GM18868 (cell line): ENCODE results near the gene SLC25A27.
"Not testable (repeated sequence)": the region's sequence is repeated elsewhere in the genome, so short reads cannot be mapped to it uniquely, and the experiment has no call there.

Source experiments
- ATAC-seq: cut with Tn5 transposase; IDR thresholded peaks from one replicate; pipeline ENCODE4 v1.9.1; 2021; ENCODE audit warnings: mild to moderate bottlenecking, moderate library complexity; ENCODE audit not compliant: unreplicated experiment

SLC25A27 gene, protein sequence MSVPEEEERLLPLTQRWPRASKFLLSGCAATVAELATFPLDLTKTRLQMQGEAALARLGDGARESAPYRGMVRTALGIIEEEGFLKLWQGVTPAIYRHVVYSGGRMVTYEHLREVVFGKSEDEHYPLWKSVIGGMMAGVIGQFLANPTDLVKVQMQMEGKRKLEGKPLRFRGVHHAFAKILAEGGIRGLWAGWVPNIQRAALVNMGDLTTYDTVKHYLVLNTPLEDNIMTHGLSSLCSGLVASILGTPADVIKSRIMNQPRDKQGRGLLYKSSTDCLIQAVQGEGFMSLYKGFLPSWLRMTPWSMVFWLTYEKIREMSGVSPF

DNA sequence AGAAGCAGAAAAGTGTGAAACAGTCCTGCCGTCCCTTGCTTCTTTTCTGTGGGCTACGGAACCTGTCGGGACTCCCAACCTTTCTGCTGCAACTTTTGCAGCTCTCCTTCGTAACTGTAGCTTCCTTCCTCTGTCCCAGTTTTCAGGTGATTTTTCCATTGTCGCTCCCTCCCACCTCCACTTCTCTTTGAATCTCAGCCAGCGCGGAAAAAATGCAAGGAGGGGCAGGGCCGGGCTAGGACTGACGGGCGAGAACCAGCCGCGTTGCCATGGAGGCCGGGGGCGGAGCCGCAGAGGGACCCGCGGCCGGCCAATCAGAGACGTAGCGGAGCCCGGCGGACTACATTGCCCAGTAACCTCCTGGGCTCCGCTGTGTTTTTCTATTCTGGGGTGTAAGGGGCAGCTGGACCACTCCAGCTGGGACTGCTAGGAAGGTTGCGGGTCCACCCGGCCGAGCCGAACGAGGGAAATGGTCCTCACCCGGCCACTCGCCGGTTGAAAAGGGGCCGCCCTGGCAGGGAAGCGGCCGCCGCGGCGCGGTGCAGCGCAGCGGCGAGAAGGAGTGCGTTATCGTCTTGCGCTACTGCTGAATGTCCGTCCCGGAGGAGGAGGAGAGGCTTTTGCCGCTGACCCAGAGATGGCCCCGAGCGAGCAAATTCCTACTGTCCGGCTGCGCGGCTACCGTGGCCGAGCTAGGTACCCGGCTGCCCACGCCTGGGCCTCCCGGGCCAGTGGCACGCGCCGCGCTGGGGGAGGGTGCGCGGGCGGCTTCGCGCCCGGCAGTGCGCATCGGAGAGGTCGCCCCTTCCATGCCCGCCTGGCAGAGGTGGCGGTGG is at the start of gene SLC25A27, which contains the start of gene CYP39A1:
Gene SLC25A27, plus strand, starts transcription at position 373 of the 836 bp plus-strand sequence. Its CDS starts 218 bp downstream, at position 591.
Gene CYP39A1, minus strand, starts transcription at position 216 of the 836 bp plus-strand sequence. CDS start 236 bp downstream, outside the sequence.
- ATAC-seq, result peak; percentile 100

DNA sequence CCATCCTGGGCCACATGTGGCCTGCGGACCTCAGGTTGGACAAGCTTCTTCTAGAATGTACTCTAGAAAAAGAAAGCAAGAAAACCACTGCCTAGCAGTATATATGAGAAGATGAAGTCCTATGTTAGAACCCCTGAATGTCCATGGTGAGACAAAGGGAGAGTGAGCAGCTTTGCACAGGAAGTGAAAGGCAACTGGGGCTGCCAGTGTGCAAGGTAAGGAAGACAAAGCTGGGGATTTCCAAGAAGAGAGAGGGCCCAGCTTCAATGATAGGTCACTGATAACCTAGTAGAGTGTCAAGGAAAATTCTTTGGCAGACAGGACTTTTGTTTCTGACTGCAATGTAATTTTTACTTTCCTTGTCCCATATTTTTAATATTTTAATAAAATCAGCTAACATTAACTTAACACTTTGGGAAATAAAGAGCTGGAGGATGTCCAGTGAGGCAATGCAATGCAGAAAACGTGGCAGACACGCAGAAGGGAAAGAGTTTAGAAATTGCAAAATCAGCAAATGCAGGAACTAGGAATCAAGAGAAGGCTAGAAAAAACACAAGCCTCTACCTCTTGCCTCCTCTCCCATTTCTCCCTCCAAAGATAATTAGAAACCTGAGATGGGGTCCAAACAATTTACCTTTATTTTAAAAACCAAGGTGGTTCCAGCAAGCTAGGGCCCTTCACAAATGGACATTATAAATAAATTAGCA is 47.5 kb upstream of the SLC25A27 start:
- peak; percentile 72 for ATAC-seq

DNA sequence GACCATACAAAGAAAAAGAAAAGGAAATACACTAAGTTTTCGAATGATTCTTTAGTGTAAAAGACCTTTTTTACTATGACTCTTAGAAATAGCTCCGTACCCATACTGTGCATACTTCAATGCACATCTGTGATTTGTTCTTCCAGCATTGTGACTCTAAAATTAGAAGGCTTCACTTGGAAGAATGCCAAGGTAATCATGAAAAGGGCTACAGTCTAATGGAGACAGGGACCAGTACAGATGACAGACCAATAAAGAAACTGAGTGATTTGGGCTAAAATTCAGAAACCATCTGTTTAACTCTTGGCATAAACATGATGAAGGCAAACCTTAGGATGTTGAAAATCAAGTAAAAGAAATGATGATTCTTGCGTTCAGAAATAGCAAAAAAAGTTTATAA is 46.4 kb upstream of the SLC25A27 start:
- ATAC-seq, result no peak

DNA sequence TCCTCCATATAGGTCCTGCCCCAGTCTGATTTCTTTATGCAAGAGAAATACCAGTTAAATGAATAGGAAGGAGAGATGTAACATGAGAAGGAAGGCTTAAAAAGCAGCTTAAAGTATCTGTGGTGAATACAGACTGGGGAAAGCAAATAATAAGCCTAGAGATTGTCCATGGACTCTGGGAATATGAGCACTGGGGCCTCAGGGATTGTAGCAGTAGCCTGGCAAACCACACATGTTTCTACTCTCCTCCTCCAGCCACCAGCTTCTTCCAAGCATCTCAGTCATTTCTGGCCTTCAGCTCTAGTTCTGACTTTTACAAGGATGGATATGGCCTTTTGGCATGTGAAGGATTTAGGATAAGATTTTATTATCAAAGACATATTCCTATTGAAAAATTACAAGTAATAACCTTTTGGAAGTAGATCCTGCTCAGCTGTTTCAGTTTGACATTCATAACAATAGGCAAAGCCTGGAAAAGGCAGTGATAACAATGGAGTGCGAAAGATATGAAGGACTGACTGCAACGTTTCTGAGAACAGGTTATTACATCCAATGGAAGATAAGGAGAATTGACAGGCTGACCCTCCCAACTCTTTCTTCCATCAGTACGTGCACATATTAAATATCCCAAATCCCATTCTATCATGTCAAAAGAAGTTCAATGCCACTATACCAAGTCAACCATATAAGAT is 41.8 kb upstream of the SLC25A27 start:
- no peak for ATAC-seq

DNA sequence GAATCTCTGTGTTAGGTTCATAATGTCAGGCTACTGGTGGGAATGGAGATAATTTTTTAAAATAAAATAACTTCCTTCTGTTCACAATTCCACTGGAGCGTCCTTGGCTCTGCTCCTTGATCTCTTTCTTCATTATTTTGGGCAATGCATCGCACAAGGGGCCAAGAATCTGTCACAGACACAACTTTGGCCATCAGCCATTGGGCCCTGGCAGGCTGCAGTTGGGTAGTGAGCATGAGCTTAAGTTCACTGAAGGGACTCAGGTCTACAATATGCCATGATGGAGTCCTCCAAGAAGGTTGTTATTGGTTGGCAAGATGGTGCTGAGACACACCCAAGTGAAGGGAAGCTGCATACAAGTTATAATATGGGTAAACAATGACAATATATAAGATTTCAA is 40.1 kb upstream of the SLC25A27 start:
- ATAC-seq, result no peak

DNA sequence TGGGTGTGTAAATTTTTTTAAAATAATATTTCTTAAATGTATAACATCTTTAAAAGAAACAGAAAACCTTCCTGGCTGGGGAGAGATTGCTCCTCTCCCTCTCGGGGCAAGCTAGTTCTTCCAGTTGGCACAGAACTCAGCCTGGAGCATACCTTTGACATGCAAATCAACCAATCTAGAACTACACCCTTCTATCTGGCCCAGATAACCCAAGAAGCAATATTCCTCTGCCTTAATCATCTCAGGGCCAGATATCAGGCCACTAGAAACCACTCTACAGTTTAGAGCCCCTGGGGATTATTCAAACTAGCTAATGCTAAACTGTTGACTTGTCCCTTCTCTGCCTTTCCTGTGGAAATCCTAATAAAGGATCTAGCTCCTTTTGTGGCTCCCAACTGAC is 34.0 kb upstream of the SLC25A27 start:
- no peak for ATAC-seq

DNA sequence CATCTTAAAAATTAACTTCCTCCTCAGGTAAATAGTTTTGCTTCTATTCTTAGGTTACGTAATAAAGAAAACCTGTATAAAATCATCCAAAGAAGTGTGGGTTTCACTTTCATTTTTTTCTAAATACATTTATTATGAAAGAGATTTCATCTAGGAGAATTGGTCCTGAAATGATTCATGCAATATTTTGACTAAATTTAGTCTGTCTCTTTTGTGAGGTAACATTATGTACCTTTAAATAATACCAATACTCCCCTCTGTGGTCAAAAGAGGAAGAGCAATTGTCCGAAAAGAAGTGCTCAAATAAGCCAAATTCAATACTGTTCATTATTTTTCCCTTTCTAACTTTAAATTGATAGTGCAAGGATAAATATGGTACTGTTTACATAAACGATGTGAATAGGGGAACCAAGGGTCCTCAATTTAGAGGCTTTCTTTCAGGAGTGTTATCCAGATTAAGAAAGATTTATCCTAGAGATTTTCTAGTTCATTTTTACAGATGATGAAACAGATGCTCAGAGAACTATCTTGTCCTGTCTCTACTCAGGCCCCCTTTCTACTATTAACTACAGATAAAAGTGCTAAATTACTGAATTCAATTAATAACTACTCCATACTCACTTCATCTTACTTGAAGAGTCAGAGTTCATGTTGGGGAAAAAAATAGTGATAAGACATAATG is 26.4 kb upstream of the SLC25A27 start:
- ATAC-seq, result peak; percentile 84

DNA sequence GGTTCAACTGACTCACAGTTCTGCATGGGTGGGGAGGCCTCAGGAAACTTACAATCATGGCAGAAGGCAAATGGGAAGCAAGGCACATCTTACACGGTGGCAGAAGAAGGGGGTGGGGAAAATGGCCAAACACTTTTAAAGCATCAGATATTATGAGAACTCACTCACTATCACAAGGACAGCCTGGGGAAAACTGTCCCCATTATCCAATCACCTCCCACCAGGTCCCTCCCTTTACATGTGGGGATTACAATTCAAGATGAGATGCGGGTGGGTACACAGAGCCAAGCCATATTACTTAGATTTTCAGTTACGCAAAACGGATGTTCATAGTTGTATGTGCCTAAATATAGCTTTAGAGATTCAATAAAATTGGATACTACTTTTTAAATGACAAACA is 25.8 kb upstream of the SLC25A27 start:
- ATAC-seq, result no peak

DNA sequence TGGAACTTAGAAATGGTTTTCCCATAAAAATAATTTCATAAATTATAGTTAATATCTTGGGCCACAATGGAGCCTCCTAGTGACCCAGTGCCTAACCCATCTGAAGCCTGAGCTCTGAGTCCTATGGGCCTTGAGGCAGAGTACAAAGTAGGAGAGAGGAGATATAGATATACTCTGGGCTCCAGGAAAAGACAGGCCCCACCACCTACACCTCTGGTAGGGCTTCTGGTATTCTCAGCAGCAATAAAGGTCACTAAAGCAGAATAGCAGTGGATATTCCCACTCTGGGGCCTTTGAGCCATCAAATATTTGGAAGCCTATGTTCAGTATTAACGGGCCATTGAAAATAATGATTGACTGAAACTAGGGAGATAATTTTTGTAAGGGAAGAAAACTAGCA is 24.3 kb upstream of the SLC25A27 start:
- ATAC-seq, result no peak

DNA sequence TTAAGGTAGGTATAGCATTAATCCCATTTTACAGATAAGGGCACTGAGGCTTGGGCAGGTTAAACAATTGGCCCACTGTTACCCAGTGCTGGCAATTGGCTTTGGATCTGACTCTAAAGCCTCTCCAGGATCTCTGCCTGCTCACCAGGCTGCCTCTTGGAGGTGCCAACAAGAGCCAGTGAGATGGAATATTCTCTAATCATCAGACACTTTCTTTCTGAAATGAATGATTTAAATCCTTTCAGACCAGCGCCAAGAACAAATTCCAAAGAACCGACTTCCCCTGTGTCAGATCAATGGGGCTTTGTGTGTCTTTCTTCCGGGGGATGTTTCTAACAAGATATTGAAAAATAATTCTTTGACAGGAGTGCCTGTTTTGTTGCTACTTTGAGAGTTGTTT is 23.8 kb upstream of the SLC25A27 start:
- ATAC-seq, result no peak

DNA sequence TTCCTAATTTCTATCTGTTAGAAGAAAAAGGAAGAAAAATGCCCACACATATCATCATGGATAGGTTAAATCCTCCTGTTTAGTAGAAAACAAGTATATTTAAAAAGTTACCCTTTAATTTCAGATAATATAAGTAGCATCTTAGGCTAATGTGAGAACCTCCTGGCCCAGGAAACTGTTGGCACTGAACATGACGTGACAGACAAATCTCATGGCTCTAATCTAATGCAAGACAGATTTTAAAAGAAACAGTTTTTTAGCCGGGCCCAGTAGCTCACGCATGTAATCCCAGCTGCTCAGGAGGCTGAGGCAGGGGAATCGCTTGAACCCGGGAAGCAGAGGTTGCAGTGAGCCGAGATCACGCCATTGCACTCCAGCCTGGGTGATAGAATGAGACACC is 23.1 kb upstream of the SLC25A27 start:
- no peak for ATAC-seq

DNA sequence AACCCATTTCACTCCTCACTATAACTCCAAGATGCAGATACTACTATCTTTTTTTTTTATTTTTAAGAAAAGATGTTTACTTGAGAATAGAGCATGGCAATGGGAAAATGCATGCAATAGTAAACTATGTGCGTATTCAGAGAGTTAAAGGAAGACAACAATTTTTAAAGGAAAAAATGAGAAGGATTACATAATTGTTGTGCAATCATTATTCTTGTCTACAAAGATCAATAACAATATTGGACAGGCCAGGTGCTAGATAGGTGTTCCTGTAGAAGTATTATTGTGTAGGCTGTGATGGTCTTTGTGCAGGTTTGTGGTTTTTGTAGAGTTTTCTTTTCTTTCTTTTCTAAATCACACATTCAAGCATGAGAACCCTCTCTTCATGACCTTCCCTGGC is 20.7 kb upstream of the SLC25A27 start:
- ATAC-seq, result no peak

DNA sequence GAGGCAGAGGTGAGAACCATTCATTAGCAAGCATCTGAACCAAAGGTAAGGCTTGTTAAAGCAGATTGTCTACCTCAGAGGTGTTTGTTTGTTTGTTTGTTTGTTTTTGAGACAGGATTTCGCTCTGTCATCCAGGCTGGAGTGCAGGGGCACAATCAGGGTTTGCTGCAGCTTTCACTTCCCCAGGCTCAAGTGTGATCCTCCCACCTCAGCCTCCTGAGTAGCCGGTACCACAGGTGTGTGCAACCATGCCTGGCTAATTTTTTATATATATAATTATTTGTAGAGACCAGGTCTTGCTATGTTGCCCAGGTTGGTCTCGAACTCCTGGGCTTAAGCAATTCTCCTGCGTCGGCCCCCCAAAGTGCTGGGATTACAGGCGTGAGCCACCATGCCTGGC is 17.3 kb upstream of the SLC25A27 start:
- ATAC-seq, result peak; percentile 41

DNA sequence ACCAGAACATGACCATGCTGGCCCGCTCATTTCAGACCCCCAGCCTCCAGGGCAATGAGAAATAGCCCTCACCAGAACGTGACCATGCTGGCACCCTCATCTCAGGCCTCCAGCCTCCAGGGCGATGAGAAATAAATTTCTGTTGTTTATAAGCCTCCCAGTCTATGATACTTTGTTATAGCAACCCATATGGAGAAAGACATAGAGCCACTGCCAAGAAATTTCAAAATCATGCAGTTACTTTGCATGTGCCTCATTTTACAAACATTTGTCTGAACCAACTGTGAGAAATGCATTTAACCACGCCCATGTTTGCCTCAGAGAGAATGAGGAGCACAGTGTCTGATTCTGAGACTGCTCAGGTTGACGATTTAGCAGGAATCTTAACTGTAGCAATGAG is 15.6 kb upstream of the SLC25A27 start:
- no peak for ATAC-seq

DNA sequence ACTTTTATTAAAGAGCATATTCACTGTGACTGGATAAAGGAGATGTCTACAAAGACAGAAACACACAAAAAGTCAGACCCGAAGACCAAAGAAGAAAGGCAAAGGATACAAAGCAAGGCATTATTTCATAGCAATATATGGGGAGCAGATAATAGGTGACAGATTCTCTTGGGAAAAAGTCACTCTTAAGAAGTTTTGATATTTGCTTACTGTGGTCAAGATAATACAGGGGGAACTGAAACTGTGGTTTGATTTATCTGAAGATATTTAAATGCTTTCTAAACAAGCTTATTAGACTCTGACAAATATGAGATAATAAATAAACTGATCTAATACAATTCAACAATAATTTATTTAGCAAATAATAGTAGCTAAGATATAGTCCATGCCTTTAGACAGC is 14.8 kb upstream of the SLC25A27 start:
- peak; percentile 41 for ATAC-seq

DNA sequence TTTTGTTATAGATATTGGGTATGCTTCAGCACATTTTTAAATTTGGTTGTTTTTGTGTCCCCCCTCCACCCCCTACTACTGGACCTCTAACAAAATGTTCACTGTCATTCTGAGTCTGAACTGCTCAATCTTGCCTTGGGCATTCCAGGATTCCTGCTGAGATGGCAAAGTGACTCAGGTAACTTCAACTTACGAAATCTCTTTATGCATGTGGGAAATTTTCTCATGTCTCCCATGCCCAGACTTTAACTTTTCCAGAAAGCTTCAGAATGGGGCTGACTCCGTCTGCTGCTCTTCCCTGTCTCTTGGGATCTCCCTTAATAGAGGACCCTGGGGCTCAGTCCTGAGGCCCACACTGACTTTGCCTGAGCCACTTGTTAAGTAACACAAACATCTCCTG is 14.1 kb upstream of the SLC25A27 start:
- no peak for ATAC-seq

DNA sequence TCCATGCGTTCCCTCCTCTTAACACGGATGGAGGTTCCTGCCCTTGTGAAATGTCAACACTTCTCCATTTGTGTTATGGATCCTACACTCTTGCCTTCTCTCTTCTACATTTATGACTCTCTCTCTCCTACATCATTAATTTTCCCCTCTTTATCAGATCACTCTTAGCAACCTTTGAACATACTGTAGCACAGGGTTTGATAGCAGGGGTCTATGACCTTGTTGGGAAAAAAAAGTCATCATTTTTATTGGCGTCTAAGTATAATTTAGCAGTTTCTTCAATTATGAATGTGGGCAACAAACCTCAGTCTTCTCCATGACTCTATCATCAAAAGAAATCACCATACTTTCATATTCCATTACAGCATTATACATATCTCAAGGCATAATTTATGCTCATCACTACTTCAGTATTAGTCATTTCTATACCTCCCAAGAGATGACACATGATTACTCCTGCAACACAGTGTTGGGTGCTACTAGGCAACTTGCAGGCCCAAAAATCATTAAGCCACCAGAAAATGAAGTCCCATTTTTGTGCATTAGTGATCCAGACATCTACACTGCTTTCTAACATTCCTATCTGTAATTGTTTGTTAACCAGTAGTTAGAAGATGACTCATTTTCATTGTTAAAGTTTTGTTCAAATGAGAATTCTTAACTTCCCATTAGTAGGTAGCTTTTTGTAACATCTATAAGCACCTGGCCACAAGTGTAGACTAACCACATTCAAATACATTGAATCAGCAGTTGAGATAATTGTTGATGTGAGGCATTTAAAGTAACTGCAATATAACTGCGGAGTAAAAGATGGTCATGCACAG is 9.6 kb upstream of the SLC25A27 start:
- ATAC-seq, result no peak

DNA sequence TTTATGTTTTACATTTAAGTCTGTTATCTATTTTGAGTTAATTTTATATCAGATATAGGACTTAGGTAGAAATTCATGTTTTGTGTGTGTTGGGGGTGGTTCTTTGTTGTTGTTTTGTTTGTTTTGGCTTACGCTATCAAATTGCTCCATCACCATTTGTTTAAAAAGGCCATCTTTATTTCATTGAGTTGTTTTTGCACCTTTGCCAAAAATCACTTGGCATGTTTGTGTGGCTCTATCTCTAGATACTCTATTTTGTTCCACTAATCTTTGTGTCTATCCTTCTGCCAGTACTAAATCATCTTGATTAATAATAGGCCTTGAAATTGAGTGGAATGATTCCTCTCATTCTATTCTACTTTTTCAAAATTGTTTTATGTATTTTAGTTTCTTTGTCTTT is 7.5 kb upstream of the SLC25A27 start:
- no peak for ATAC-seq

DNA sequence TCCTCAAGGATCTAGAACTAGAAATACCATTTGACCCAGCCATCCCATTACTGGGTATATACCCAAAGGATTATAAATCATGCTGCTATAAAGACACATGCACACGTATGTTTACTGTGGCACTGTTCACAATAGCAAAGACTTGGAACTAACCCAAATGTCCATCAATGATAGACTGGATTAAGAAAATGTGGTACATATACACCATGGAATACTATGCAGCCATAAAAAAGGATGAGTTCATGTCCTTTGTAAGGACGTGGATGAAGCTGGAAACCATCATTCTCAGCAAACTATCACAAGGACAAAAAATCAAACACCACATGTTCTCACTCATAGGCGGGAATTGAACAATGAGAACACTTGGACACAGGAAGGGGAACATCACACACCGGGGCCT is 4.7 kb upstream of the SLC25A27 start:
- ATAC-seq, result not testable (repeated sequence)
